Measurements from ENCODE around the gene GTF2IRD1.
"Not testable (repeated sequence)": the region's sequence is repeated elsewhere in the genome, so short reads cannot be mapped to it uniquely, and the experiment has no call there.

GTF2IRD1 gene

GRCh38 chr7:74606909-74607510 lies 153.3 kb downstream of the GTF2IRD1 start:
- no peak for DNase-seq

- no peak for DNase-seq
These were observed 158.5 kb downstream of the GTF2IRD1 start for GRCh38 chr7:74612015-74612829.

- DNase-seq = no peak
These were observed 162.5 kb downstream of the GTF2IRD1 start for GRCh38 chr7:74615933-74616780.

GRCh38 chr7:74617180-74617744 lies 163.6 kb downstream of the GTF2IRD1 start:
- DNase-seq = no peak

DNA sequence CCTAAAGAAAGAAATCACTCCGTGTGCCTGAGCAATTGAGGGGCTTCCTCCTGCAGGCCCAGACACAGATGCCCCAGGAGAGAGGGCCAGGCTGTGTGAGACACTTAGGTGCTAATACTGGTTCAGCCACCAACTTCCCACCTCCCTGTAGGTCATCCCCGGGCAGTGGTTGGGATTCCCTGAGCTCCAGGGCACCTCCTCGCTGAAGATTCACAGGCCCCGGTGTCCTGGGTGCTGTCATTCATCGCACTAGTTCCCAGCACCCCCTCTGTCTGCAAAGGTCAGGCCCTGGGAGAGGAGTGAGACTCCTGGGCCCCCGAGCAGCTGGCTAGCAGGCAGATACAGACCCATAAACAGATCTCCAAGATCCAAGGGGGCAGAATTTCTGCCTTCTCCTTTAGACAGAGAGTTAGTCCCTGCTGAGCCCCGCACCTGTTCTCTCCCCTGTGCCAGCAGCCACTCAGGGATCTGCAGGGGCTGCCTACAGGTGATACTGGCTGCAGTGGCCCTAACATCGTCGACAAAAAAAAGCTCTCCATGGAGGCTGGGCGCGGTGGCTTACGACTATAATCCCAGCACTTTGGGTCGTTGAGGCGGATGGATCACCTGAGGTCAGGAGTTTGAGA lies 165.6 kb downstream of the GTF2IRD1 start:
- no peak for DNase-seq

- no peak for DNase-seq
These were observed 168.6 kb downstream of the GTF2IRD1 start for GRCh38 chr7:74622228-74622749.

- DNase-seq = no peak
These were observed 169.4 kb downstream of the GTF2IRD1 start for GRCh38 chr7:74623135-74623534.

GRCh38 chr7:74625446-74625845 lies 171.7 kb downstream of the GTF2IRD1 start:
- no peak for DNase-seq

DNA sequence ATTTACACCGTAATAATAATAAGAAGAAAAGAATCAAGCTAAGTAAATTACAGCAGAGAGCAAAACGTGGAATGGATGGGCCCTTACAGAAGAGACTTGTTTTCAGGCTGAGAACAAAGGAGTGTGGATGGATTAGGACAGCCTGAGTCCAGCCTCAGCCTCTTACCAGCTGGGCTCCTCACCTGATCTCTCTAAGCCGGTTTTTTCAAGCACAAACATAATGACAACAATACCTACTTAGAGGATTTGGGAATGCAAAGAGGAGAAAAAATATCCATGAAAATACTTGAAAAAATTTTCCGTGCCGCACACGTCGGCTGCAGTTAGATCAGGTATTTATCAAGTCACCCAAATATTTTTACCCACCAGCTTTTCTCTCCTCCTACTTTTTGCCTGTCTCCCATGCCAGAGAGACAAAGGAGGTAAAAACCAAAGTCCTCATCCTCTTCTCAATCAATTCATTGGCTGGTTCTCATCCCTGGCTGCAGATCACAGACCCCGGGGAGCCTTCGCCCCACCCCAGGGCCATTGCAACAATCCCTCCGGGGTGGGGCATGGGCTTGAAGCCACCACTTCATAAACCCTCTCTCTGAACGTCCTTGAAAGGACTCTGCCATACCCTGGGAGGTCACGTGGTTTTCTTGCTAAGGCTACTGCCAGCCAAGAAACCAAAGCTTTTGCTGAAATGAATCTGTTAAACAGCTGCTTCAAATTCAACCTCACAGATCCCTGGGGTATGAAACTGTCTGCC lies 174.1 kb downstream of the GTF2IRD1 start:
- DNase-seq = no peak

GRCh38 chr7:74632505-74632904 lies 178.8 kb downstream of the GTF2IRD1 start:
- no peak for DNase-seq

DNA sequence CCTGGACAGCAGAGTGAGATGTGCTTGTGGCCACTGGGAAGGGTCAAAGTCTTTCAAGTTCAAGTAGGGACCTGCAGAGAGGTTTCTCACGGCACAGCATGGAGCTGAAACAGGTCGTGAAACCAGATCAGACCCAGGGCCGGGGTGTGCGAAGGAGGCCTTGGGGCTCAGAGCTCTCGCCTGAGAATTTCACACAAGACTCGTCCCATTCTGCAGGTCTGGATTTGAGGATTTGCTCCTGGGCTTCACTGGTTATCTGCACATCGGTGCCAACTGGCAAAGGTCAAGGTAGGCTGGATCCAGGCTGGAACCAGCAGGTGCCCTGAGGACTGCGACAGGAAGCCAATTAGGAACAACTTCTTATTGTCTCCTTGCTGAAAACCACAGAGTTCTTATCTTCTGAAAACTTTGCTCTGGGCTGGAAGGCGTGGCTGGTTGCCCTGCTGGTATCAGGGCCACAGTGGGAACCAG lies 179.8 kb downstream of the GTF2IRD1 start:
- DNase-seq = no peak

- DNase-seq = no peak
These were observed 184.0 kb downstream of the GTF2IRD1 start for GRCh38 chr7:74637745-74638144.

DNA sequence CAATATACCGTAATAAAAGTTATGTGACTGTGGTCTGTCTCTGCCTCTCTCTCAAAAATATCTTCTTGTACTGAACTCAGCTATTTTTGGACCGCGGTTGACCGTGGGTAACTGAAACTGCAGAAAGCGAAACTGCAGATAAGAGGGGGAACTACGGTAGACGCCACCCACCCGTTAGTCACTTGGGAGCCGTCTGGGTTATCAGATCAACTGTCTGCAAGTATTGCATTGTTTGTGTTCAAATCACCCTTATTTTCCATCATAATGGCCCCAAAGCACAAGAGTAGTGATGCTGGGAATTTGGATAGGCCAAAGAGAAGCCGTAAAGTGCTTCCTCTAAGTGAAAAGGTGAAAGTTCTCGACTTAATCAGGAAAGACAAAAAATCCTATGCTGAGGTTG lies 196.3 kb downstream of the GTF2IRD1 start:
- DNase-seq = peak; percentile 24

DNA sequence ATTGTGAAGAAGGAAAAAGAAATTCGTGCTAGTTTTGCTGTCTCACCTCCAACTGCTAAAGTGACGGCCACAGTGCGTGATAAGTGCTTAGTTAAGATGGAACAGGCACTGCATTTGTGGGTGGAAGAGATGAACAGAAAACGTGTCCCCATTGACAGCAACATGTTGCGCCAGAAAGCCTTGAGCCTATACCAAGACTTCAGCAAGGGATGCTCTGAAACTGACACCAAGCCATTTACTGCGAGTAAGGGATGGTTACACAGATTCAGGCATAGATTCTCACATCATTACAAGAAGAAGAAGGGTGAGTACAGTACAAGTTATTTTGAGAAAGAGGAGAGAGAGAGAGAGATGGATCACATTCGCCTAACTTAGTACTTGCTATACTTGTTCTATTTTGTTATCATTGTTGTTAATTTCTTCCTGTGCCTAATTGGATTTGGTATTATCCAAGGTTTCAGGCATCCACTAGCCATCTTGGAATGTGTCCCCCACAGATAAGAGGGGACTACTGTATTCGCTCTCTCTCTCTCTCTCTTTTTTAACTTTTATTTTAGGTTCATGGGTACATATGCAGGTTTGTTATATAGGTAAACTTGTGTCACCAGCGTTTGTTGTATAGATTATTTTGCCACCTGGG lies 196.9 kb downstream of the GTF2IRD1 start:
- not testable (repeated sequence) for DNase-seq

DNA sequence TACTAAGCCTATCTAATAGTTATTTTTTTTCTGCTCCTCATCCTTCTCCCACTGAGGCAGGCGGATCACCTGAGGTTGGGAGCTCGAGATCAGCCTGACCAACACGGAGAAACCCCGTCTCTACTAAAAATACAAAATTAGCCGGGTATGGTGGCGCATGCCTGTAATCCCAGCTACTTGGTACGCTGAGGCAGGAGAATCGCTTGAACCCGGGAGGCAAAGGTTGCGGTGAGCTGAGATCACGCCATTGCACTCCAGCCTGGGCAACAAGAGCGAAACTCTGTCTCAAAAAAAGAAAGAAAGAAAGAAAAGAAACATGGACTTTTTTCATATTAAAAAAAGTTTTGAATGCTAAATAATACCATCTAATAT lies 197.4 kb downstream of the GTF2IRD1 start:
- not testable (repeated sequence) for DNase-seq
